GM19035 (cell line): Measurements from ENCODE around the gene ABT1.
A peak's percentile ranks its signal among the peaks of the same experiment; 100 is the strongest.

Experiments
- ATAC-seq: cut with Tn5 transposase; IDR thresholded peaks from one replicate; pipeline ENCODE4 v1.9.1; 2021; ENCODE audit not compliant: unreplicated experiment

ABT1 gene

GRCh38 chr6:26602262-26602661, 5.5 kb downstream of the ABT1 start:
- no peak for ATAC-seq

DNA sequence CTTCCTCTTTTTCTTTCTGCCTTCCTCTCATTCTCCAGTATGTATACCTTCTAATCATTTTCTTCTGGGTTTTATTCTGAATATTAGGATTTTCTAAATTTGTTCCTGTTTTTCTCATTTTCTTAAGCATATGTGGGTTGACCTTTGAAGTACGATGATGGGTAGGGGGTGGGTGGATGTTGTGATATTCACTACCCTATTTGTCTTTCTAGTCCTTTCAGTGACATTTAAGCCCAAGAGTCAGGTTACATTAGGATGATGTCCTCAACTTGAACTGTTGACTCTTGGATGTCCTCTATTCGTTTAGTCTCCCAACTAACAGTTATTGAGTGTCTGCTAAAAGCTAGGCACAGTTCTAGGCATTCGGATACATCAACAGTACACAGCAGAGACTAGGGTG, 7.3 kb downstream of the ABT1 start:
- no peak for ATAC-seq

GRCh38 chr6:26604797-26605196, 8.0 kb downstream of the ABT1 start:
- no peak for ATAC-seq

DNA sequence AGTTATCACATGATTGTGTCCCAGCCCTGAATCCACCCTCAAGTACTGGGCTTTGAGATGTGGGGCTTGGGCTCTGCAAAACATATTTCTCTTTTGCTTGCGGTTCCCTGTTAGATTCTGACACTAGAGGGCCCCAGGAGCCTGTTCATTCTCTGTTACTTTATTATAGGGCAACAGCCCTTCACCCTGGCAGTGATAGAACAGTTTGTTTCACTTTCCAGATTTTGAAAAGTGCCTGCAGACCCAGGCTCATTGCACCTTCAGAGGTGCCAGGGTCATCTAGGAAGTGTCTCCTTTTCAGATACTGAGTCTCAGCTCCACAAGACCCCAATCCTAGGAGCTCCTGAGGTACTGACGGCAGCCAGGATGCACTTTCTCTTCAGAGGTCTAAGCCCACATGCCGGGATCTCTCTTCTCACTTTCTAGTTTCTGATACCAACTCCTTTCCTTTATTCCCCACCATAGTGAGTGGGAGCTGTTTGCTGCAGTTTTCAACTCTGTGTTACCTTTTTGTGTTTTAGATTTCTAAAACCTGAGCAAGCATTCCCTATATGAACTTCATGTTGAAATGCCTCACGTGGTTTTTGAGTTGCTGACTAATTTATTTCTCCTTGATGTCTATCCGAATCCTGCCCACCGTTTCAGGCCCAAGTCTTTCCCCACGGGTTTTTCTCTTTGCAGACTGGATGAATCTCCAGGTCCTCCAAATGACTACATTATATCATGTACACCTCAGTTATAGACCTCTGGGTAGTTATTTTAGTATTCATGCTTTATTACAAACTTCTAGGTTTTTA, 10.9 kb downstream of the ABT1 start:
- ATAC-seq = peak; percentile 82

- ATAC-seq = no peak
Measured at GRCh38 chr6:26609463-26609862, 12.7 kb downstream of the ABT1 start.

GRCh38 chr6:26611599-26611998, 14.8 kb downstream of the ABT1 start:
- no peak for ATAC-seq

DNA sequence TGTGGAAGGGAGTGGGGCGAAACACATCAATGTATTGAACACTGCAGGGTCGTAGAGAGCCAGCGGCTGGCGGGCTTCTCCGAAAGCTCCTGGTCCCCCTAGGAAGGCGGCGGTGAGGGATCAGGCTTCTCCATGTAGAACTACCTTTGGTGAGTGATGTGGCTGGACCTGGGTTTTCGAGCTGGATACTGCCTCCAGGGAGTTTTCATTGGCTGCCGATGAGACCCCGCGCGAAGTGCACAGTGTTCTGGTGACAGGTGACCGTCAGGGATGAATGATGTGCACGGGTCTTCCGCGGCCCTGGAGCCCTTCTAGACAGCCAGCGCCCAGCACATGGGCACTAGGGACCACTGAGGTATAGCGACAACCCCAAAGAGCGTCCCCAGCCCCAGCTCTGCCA, 16.4 kb downstream of the ABT1 start:
- no peak for ATAC-seq

DNA sequence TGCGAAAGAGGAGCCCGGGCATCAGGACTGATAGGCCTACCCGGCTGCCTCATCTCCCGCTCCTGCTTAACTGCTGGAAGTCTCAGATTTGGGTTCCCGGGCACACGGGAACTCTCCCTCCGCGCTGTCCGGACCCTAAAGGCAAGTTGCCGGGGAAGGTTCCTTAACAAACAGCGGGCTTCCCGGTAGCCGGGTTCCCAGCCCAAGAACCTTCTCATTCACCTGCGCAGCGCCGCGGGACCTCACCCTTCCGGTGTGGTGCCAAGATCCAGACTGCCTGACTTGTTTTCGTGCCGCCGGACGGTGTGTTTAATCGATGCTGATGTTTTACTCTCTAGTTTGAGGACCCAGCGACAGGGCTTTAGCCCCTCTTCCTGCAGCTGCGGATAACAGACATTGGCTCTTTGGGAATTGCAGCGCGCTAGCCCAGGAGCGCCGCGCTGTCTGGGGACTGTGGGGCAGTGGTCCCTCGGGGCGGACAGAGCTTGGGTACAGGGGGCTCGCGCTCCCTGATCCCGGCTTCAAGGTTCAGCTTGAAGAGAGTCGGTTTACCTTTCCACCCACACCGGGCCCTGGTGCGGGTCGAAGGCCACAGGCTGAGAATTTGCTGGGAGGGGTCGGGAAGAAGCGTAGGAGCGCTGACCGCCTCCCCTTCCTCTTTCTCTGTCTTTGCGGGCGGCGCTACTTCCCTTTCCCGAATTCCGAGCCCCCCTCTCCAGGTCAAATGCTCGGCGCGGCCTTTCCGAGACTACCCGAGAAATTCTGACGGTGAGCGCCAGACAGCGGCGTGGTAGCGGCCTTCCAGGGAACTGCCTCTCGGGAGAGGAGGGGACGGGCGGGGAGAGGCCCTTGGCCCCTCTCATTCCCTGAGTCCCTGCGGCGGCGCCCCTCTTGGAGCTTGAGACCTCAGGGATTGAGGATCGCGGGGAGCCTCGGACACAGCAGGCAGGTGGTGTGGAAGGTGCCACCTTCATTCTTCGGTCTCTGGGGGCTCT, 17.2 kb downstream of the ABT1 start:
- no peak for ATAC-seq

DNA sequence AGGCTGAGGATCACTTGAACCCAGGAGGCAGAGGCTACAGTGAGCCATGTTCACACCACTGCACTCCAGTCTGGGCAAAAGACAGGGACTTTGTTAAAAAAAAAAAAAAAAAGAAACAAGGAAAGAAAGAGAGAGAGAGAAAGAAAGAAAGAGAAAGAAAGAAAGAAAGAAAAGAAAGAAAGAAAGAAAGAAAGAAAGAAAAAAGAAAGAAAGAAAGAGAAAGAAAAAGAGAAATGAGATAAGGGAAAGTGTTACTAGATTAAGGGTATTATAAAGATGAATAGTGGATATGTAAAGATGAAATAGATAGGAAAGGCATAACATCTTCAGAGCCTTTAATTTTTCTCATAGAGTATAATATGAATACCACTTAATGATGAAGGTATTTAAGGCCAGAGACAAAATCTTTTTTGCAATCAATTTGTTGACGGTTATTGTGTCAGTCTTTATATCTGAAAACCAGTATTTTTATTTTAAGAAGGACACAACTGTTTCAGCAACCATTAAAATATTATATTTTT, 26.6 kb downstream of the ABT1 start:
- no peak for ATAC-seq

DNA sequence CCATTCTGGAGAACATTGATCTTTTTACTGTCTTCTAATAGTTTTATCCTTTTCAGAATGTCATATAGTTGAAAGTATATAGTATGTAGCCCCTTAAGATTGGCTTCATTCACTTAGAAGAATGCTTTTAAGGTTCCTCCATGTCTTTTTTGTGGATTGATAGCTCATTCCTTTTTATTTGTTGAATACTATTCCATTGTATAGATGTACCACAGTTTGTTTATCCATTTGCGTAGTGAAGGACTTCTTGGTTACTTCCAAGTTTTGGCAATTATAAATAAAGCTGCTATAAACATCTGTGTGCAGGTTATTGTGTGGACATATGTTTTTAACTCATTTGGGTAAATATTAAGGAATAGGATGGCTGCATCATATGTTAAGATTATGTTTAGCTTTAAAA, 27.8 kb downstream of the ABT1 start:
- ATAC-seq = no peak

DNA sequence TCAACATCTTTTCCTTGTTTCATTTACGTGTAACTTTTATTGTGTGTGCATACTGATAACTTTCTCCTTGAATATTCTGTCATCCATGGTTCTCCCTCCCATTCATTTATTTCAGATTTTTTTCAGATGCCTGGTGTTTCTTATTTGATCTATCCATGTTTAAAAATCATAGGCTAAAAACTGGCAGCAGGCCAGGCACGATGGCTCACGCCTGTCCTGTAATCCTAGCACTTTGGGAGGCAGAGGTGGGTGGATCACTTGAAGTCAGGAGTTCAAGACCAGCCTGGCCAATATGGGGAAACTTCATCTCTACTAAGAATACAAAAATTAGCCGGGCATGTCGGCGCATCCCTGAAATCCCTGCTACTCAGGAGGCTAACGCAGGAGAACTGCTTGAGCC, 31.1 kb downstream of the ABT1 start:
- no peak for ATAC-seq

DNA sequence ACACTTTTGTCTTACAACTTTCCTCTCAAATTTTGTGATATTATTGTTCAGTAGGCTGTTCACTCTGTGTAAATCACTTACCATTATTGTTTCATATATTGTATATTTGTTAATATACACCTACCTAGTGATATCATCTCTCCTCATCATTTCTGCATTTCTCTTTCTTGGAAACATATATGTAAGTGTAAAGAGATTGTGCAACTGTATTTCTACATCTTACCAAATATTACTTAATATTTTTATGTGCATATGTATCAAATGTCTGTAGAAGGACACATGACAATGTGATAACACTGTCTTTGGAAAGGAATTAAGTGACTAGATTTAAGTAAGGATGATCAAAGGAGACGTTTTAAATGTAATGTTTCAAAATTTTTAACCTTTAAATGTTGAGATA, 32.6 kb downstream of the ABT1 start:
- no peak for ATAC-seq

- no peak for ATAC-seq
Measured at GRCh38 chr6:26640806-26641205, 44.1 kb downstream of the ABT1 start.

- ATAC-seq = no peak
Measured at GRCh38 chr6:26646074-26646473, 49.3 kb downstream of the ABT1 start.
